ENCODE measurements around the gene SLC19A2.

DNA sequence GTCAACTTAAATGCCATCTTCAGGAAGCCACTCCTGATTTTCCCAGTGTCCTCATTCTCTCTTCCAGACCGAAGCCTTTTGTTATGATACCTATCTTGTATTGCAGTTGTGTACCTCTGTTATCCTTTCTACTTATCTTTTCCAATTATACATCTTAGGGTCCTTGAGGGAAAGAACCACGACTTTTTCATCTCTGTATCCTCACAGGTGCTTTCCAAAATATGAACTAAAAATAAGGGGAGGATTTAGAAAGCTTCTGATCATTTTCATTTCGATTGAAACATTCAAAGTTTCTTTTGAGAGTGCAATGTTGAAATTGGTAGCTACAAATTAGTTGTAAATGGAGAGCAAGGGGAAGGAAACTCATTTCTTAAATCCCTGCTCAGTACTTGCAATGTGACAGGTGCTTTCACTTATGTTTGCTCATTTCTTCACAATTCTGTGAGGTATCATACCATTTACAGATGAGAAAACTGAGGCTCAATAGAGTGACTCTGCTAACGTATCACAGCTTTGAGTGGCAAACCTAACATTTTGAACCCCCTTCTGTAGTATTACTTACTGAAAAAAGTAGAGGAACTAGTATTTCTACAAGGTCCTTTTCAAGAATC, 24.2 kb downstream of the SLC19A2 start:
- TF ChIP-seq POLR2AphosphoS5 (IDR thresholded peaks at IDR 0.05; ENCODE audit: low read depth, low read length) (no peak), SMC3 (IDR thresholded peaks at IDR 0.05; ENCODE audit: low read depth, low read length) (no peak), SIN3A (IDR thresholded peaks at IDR 0.05; ENCODE audit: borderline replicate concordance, low read depth, low read length) (no peak), EP300 (IDR thresholded peaks at IDR 0.05; ENCODE audit: borderline replicate concordance in 1 of 2, low read depth in 1 of 2, low read length in 1 of 2) (no peak), EZH2phosphoT487 (IDR thresholded peaks at IDR 0.05; ENCODE audit: borderline replicate concordance, low read depth) (no peak), RFX5 (IDR thresholded peaks at IDR 0.05; ENCODE audit: low read length) (no peak)
- TF ChIP-seq, protein P1, sequence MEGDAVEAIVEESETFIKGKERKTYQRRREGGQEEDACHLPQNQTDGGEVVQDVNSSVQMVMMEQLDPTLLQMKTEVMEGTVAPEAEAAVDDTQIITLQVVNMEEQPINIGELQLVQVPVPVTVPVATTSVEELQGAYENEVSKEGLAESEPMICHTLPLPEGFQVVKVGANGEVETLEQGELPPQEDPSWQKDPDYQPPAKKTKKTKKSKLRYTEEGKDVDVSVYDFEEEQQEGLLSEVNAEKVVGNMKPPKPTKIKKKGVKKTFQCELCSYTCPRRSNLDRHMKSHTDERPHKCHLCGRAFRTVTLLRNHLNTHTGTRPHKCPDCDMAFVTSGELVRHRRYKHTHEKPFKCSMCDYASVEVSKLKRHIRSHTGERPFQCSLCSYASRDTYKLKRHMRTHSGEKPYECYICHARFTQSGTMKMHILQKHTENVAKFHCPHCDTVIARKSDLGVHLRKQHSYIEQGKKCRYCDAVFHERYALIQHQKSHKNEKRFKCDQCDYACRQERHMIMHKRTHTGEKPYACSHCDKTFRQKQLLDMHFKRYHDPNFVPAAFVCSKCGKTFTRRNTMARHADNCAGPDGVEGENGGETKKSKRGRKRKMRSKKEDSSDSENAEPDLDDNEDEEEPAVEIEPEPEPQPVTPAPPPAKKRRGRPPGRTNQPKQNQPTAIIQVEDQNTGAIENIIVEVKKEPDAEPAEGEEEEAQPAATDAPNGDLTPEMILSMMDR (IDR thresholded peaks at IDR 0.05): no peak

All from SK-N-SH (cell line).